ENCODE measurements around the gene CACNA2D3.

DNA sequence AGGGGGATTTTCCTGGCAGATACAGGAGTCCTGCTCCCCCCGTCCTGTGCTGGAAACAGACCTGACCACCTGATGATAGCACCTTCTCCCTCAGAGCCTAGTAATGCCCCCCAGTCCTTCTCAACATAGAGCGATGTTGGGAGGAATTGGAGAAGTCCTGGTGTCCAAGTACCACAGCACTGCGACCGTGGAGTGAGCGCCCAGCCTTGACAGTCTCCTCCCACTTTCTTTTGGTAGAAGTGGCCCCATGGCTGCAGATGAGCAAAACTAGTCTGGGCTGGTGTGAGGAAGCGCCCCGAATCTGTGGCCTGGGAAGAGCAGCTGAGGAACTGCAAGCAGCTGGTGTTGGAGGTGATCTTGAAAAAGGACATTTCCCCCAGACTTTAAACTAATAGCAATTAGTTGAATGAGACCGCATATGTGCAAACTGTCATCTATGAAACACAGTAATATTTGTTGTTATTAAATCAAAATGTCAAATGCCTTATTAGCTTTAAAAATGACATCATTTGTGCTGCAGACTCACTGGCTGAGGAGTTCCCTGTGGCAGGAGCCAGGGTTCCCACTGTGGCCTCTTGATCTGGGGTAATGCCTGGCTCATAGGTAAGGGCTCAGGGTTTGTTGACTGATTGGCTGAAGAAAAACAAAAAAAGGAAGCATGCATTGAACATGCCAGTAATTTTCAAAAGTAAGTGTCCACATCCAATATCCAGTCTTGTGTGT, 121.8 kb downstream of the CACNA2D3 start:
- no peak for TF ChIP-seq EZH2 (IDR thresholded peaks at IDR 0.05; ENCODE audit: insufficient read depth, poor library complexity, severe bottlenecking)
- TF ChIP-seq EZH2phosphoT487 (IDR thresholded peaks at IDR 0.05; ENCODE audit: insufficient read depth, low read depth): no peak
